ENCODE results near the gene GRM8. TPM values are rescaled to one million over a fixed set of nuclear protein-coding genes. Genes with fewer than 3 reads are reported as not detected.

Gene GRM8
- polyA plus RNA-seq, 1 donor from 2014 or later: 1.5 TPM

GRCh38 chr7:127091620-127092019 lies 161.1 kb downstream of the GRM8 start:
- Histone ChIP-seq H3K4me2 (ENCODE audit: low read length) (no peak overlapping the region), H3K27me3 (ENCODE audit: insufficient read depth, low read depth, low read length) (no peaks in the 10 kb centered on the region), H3K27ac (ENCODE audit: low read length) (no peak overlapping the region), H3K79me2 (replicated peaks; ENCODE audit: insufficient read depth, low read length) (no peaks in the 10 kb centered on the region), H4K20me1 (ENCODE audit: insufficient read depth) (no peaks in the 10 kb centered on the region), H2AFZ (ENCODE audit: low read depth, low read length) (no peak overlapping the region), H3K36me3 (ENCODE audit: insufficient read depth, low read length) (no peaks in the 10 kb centered on the region), H3K9me2 (ENCODE audit: insufficient read depth, low read length) (no peaks in the 10 kb centered on the region), H3K9me3 (ENCODE audit: low read length) (no peaks in the 10 kb centered on the region), H3K9ac (ENCODE audit: low read length) (no peak overlapping the region), H3K4me3 (ENCODE audit: low read length) (no peak overlapping the region), H3F3A (ENCODE audit: insufficient read depth, low read length, poor library complexity, severe bottlenecking) (no peaks in the 10 kb centered on the region)
- TF ChIP-seq EP300 (conservative IDR thresholded peaks at IDR 0.05; ENCODE audit: poor library complexity, severe bottlenecking): no peak
- TF ChIP-seq EZH2 (IDR thresholded peaks at IDR 0.05; ENCODE audit: borderline replicate concordance, insufficient read depth, low read length, poor library complexity, severe bottlenecking): no peak
- TF ChIP-seq RAD21 (conservative IDR thresholded peaks at IDR 0.05): no peak
- no peak for TF ChIP-seq TAF1 (IDR thresholded peaks at IDR 0.05; ENCODE audit: low read depth)
- no peak for TF ChIP-seq REST (IDR thresholded peaks at IDR 0.05; ENCODE audit: borderline replicate concordance)
- no peak for TF ChIP-seq POLR2AphosphoS5 (IDR thresholded peaks at IDR 0.05)

DNA sequence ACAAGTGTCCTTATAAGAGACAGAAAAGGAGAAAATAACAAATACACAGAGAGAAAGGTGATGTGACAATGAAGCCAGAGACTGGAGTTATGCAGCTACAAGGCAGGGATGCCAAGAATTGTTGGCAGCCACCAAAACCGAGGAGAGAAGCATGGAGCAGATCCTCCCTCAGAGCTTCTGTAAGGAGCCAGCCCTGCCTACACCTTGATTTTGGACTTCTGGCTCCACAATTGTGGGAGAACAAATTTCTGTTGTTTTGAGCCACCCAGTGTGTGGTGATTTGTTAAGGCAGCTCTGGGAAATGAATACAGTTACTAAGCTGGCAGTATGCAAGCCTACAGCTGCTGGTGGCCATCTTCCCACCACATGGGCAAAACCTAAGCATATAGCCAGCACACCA lies 163.6 kb downstream of the GRM8 start:
- Histone ChIP-seq H3K4me2 (ENCODE audit: low read length) (no peak overlapping the region), H2AFZ (ENCODE audit: low read depth, low read length) (no peak overlapping the region), H3K27me3 (ENCODE audit: insufficient read depth, low read depth, low read length) (no peaks in the 10 kb centered on the region), H3F3A (ENCODE audit: insufficient read depth, low read length, poor library complexity, severe bottlenecking) (no peaks in the 10 kb centered on the region), H4K20me1 (ENCODE audit: insufficient read depth) (no peaks in the 10 kb centered on the region), H3K4me3 (ENCODE audit: low read length) (no peak overlapping the region), H3K27ac (ENCODE audit: low read length) (no peak overlapping the region), H3K9me3 (ENCODE audit: low read length) (no peaks in the 10 kb centered on the region), H3K36me3 (ENCODE audit: insufficient read depth, low read length) (no peaks in the 10 kb centered on the region), H3K9me2 (ENCODE audit: insufficient read depth, low read length) (no peaks in the 10 kb centered on the region), H3K9ac (ENCODE audit: low read length) (no peak overlapping the region), H3K79me2 (replicated peaks; ENCODE audit: insufficient read depth, low read length) (no peaks in the 10 kb centered on the region)
- TF ChIP-seq MXI1 (conservative IDR thresholded peaks at IDR 0.05; ENCODE audit: poor library complexity, severe bottlenecking) (no peak), RAD21 (conservative IDR thresholded peaks at IDR 0.05) (no peak), EZH2 (IDR thresholded peaks at IDR 0.05; ENCODE audit: borderline replicate concordance, insufficient read depth, low read length, poor library complexity, severe bottlenecking) (no peak), REST (IDR thresholded peaks at IDR 0.05; ENCODE audit: borderline replicate concordance) (no peak), TAF1 (IDR thresholded peaks at IDR 0.05; ENCODE audit: low read depth) (no peak), EP300 (conservative IDR thresholded peaks at IDR 0.05; ENCODE audit: poor library complexity, severe bottlenecking) (no peak), SMC3 (conservative IDR thresholded peaks at IDR 0.05; ENCODE audit: poor library complexity) (no peak), POLR2AphosphoS5 (IDR thresholded peaks at IDR 0.05) (no peak)
- TF ChIP-seq, protein P1, sequence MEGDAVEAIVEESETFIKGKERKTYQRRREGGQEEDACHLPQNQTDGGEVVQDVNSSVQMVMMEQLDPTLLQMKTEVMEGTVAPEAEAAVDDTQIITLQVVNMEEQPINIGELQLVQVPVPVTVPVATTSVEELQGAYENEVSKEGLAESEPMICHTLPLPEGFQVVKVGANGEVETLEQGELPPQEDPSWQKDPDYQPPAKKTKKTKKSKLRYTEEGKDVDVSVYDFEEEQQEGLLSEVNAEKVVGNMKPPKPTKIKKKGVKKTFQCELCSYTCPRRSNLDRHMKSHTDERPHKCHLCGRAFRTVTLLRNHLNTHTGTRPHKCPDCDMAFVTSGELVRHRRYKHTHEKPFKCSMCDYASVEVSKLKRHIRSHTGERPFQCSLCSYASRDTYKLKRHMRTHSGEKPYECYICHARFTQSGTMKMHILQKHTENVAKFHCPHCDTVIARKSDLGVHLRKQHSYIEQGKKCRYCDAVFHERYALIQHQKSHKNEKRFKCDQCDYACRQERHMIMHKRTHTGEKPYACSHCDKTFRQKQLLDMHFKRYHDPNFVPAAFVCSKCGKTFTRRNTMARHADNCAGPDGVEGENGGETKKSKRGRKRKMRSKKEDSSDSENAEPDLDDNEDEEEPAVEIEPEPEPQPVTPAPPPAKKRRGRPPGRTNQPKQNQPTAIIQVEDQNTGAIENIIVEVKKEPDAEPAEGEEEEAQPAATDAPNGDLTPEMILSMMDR (IDR thresholded peaks at IDR 0.05; ENCODE audit: poor library complexity, severe bottlenecking): no peak

All from neural cell (in vitro differentiated cells).